Stimulated activated effector memory CD8-positive, alpha-beta T cell treated with anti-CD3 and anti-CD28 coated beads, Interleukin-12 subunit alpha, Interleukin-12 subunit beta, amount 100 ng/mL, for 72 hours (primary cell): ENCODE data around the gene METTL26.
A peak's percentile ranks its signal among the peaks of the same experiment; 100 is the strongest.

Experiments used
- ATAC-seq: fragments of 150-1000 bp; cut with Tn5 transposase; 2 replicates; pipeline ENCODE4 v1.10.0; 2021
- DNase-seq, 2 donors: peaks; one replicate each; pipeline ENCODE4 v3.0.0; 2021 to 2022; ENCODE audit warnings: low spot score in 2 of 2
- H3K27ac Mint-ChIP-seq: one replicate; pipeline ENCODE4 v1.8.0; 2022; ENCODE audit warnings: mild to moderate bottlenecking, mixed read lengths
- H3K36me3 Mint-ChIP-seq: one replicate; pipeline ENCODE4 v1.8.0; 2022; ENCODE audit warnings: mild to moderate bottlenecking, mixed read lengths
- H3K4me1 Mint-ChIP-seq: one replicate; pipeline ENCODE4 v1.8.0; 2022; ENCODE audit warnings: mixed read lengths
- H3K4me3 Mint-ChIP-seq: one replicate; pipeline ENCODE4 v1.8.0; 2022; ENCODE audit warnings: mild to moderate bottlenecking, mixed read lengths
- H3K9me3 Mint-ChIP-seq: one replicate; pipeline ENCODE4 v1.8.0; 2022; ENCODE audit warnings: mixed read lengths

METTL26 gene

GRCh38 chr16:649631-650030, 13.5 kb upstream of the METTL26 start:
- H3K4me3 Mint-ChIP-seq: peak overlapping the region; percentile 75
- peak overlapping the region; percentile 63 for H3K27ac Mint-ChIP-seq
- no peak for DNase-seq
- H3K9me3 Mint-ChIP-seq: no peaks in the 10 kb centered on the region
- peaks cover 24% of the 10 kb centered on the region for H3K4me1 Mint-ChIP-seq
- peak; percentile 37 for ATAC-seq
- peaks cover 13% of the 10 kb centered on the region for H3K36me3 Mint-ChIP-seq

GRCh38 chr16:648781-649589, 12.9 kb upstream of the METTL26 start, which contains the start of gene WDR90:
Gene WDR90 (plus strand): TSS chr16:649365. CDS start chr16:649417, 52 bp downstream.
- Mint-ChIP-seq H3K27ac (peak within 1 kb of the TSS; percentile 74), H3K4me1 (peaks cover 30% of the 10 kb centered on the region), H3K4me3 (peak within 1 kb of the TSS; percentile 75), H3K36me3 (peaks cover 19% of the 10 kb centered on the region), H3K9me3 (no peaks in the 10 kb centered on the region)
- ATAC-seq (peak; percentile 93), DNase-seq (peak; percentile 85 to 96)

GRCh38 chr16:648071-648780, 12.1 kb upstream of the METTL26 start:
- H3K4me3 Mint-ChIP-seq: peak overlapping the region; percentile 75
- H3K4me1 Mint-ChIP-seq: peaks cover 37% of the 10 kb centered on the region
- peaks cover 26% of the 10 kb centered on the region for H3K36me3 Mint-ChIP-seq
- ATAC-seq: peak; percentile 25
- H3K9me3 Mint-ChIP-seq: no peaks in the 10 kb centered on the region
- H3K27ac Mint-ChIP-seq: peak overlapping the region; percentile 74
- peak in 1 of 2 donors; percentile 67 for DNase-seq

- no peaks in the 10 kb centered on the region for H3K9me3 Mint-ChIP-seq
- peaks cover 26% of the 10 kb centered on the region for H3K36me3 Mint-ChIP-seq
- H3K4me3 Mint-ChIP-seq: peak overlapping the region; percentile 75
- ATAC-seq: no peak
- no peak for DNase-seq
- peaks cover 37% of the 10 kb centered on the region for H3K4me1 Mint-ChIP-seq
- peak overlapping the region; percentile 74 for H3K27ac Mint-ChIP-seq
Observed at GRCh38 chr16:647173-647902, 11.2 kb upstream of the METTL26 start.

GRCh38 chr16:646679-647172, 10.6 kb upstream of the METTL26 start:
- H3K36me3 Mint-ChIP-seq: peaks cover 26% of the 10 kb centered on the region
- no peak for DNase-seq
- peak overlapping the region; percentile 29 for H3K4me3 Mint-ChIP-seq
- no peak overlapping the region for H3K27ac Mint-ChIP-seq
- no peak for ATAC-seq
- H3K4me1 Mint-ChIP-seq: peaks cover 37% of the 10 kb centered on the region
- H3K9me3 Mint-ChIP-seq: no peaks in the 10 kb centered on the region

- Mint-ChIP-seq H3K27ac (no peak overlapping the region), H3K36me3 (peaks cover 23% of the 10 kb centered on the region), H3K4me1 (peaks cover 37% of the 10 kb centered on the region), H3K4me3 (no peak overlapping the region), H3K9me3 (no peaks in the 10 kb centered on the region)
- ATAC-seq: no peak
- no peak for DNase-seq
Observed at GRCh38 chr16:645852-646678, 10.0 kb upstream of the METTL26 start.

- ATAC-seq: no peak
- Mint-ChIP-seq H3K9me3 (no peaks in the 10 kb centered on the region), H3K4me3 (peak overlapping the region; percentile 74), H3K36me3 (peaks cover 17% of the 10 kb centered on the region), H3K27ac (peak overlapping the region; percentile 86), H3K4me1 (peaks cover 31% of the 10 kb centered on the region)
- DNase-seq: no peak
Observed at GRCh38 chr16:644556-644955, 8.5 kb upstream of the METTL26 start.

GRCh38 chr16:643050-643368, 6.9 kb upstream of the METTL26 start:
- H3K36me3 Mint-ChIP-seq: peaks cover 17% of the 10 kb centered on the region
- ATAC-seq: no peak
- peaks cover 24% of the 10 kb centered on the region for H3K4me1 Mint-ChIP-seq
- H3K4me3 Mint-ChIP-seq: peak overlapping the region; percentile 74
- no peaks in the 10 kb centered on the region for H3K9me3 Mint-ChIP-seq
- DNase-seq: no peak
- peak overlapping the region; percentile 86 for H3K27ac Mint-ChIP-seq

- Mint-ChIP-seq H3K4me1 (peaks cover 22% of the 10 kb centered on the region), H3K27ac (peak overlapping the region; percentile 86), H3K4me3 (peak overlapping the region; percentile 74), H3K9me3 (no peaks in the 10 kb centered on the region), H3K36me3 (peaks cover 17% of the 10 kb centered on the region)
- ATAC-seq (peak; percentile 52), DNase-seq (peak in 1 of 2 donors; percentile 71)
Observed at GRCh38 chr16:642189-643049, 6.3 kb upstream of the METTL26 start.

- ATAC-seq (peak; percentile 68), DNase-seq (peak; percentile 72 to 90)
- Mint-ChIP-seq H3K4me1 (peaks cover 25% of the 10 kb centered on the region), H3K9me3 (no peaks in the 10 kb centered on the region), H3K27ac (peak within 1 kb of the TSS; percentile 86), H3K4me3 (peak within 1 kb of the TSS; percentile 74), H3K36me3 (peaks cover 24% of the 10 kb centered on the region)
Observed at GRCh38 chr16:641326-642188, 5.5 kb upstream of the METTL26 start, which contains the start of gene MCRIP2. Gene MCRIP2 (plus strand): TSS chr16:641828. CDS start chr16:641992, 164 bp downstream.

- Mint-ChIP-seq H3K27ac (no peak overlapping the region), H3K4me1 (peaks cover 28% of the 10 kb centered on the region), H3K9me3 (no peaks in the 10 kb centered on the region), H3K4me3 (peak overlapping the region; percentile 49), H3K36me3 (peaks cover 30% of the 10 kb centered on the region)
- no peak for ATAC-seq
- no peak for DNase-seq
Observed at GRCh38 chr16:640614-641013, 4.5 kb upstream of the METTL26 start.

GRCh38 chr16:638836-639235, 2.7 kb upstream of the METTL26 start:
- Mint-ChIP-seq H3K9me3 (no peaks in the 10 kb centered on the region), H3K27ac (no peak overlapping the region), H3K4me1 (peaks cover 24% of the 10 kb centered on the region), H3K36me3 (peaks cover 25% of the 10 kb centered on the region), H3K4me3 (no peak overlapping the region)
- DNase-seq: no peak
- ATAC-seq: no peak

GRCh38 chr16:638034-638543, 2.0 kb upstream of the METTL26 start:
- Mint-ChIP-seq H3K4me3 (no peak overlapping the region), H3K9me3 (no peaks in the 10 kb centered on the region), H3K27ac (peak overlapping the region; percentile 26)

More at GRCh38 chr16:638034-638543, 2.0 kb upstream of the METTL26 start:
- Mint-ChIP-seq H3K36me3 (peaks cover 22% of the 10 kb centered on the region), H3K4me1 (peaks cover 19% of the 10 kb centered on the region)
- DNase-seq (no peak), ATAC-seq (no peak)
